Measurements from ENCODE around the gene TESMIN.

The TESMIN gene

DNA sequence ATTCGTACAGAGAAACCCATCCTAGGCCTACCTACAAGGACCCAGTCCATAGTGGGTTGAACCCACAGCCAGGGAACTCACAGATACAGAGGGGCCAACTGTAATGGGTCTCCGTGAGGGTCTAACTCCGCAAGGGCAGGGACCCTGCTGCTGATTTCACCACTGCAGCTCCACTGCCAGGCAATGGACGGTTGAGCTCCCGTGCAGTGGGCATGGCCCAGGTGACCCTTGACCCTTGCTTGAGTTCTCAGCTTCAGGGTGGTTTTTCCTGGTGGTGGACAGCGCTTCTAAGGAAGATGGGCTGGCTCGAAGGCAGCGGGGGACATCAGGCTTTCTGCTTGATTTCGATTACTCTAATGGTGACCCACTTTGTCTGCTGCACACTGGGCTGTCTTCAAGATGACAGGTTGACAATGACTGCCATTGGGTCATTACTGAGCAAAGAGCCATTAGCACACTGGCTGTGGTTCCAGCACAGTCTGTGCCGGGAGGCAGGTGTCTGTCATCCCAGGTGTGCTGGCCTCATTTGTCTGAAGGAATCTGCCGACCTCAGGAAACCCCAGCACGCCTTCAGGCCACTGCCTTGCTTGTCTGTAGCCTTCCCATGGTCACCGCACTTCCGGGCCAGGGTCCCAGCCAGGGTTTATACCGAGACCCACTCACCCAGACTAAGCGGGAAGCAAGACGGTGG, 70.6 kb downstream of the TESMIN start:
- DNase-seq = no peak

DNA sequence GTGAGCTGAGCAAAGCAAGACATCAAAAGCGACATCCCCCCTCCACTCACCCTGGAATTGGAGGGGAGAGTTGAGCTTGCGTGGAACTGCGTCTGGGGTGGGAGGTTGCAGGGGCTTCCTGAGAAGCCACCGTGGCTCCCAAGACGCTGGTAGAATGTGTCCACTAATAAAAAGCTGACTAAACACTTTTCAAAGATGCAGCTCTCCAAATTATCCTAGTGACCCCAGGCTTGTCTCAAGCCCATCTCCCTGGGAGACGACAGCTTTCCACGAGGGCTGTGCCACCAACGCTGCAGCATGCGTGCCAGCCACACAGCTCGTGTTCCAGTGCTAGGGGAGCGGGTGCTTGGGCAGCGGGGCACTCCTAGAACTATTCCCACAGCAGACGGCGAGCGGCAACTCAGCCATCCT, 73.3 kb downstream of the TESMIN start:
- no peak for DNase-seq

DNA sequence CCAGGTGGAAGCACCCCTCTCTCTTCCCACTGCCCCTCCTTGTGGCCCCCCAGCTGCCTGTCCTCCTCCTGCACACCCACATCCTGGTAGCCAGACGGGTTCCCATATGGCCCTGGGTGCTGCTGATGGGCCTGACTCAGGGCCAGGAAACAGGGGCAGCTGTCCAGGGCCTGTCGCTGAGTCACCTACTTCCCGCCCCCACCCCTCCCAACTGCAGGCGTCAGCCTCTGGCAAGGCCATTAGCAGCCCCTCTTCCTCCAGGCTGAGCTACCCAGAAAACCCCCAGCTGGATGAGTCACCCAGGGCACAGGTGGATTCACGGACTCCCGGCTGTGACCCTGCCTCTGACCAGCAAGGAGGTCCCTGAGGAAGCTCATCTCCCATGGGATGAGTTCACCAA, 73.9 kb downstream of the TESMIN start:
- no peak for DNase-seq

DNA sequence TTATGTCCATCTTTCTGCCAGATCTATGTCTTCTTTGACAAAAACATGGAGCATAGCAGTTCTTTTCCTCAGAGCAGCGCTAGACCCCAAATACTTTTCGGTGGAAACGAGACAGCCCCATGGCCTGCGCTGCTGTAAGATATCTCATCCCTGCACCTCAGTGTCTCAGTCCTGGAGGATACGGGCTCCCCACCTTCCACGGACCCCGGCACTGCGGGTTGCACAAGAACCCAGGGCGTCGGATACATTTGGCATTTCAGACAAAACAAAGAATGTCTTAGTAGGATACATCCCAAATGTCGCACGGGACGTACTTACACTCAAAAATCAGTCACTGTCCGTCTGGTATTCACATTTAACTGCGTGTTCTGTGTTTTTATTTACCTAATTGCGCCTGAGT, 76.9 kb downstream of the TESMIN start:
- no peak for DNase-seq

DNA sequence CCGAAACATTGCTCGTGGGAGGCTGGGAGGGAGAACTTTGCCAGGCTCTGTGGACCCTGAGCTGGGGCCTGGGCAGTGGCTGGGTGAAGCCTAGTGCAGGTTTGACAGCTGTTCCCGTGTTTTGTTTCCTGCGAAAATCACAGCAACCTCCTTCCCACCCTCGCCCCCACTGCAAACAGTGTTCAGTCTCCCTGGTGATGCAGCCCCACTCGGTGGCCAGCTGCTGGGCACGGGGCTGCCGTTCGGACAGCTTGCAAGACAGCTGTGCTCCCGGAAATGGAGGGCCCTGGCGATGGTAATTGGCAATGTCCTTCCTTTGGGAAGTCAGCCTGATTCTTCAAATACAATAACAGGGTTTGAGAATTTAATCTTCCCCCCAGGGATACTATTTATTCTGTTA, 77.3 kb downstream of the TESMIN start:
- no peak for DNase-seq

DNA sequence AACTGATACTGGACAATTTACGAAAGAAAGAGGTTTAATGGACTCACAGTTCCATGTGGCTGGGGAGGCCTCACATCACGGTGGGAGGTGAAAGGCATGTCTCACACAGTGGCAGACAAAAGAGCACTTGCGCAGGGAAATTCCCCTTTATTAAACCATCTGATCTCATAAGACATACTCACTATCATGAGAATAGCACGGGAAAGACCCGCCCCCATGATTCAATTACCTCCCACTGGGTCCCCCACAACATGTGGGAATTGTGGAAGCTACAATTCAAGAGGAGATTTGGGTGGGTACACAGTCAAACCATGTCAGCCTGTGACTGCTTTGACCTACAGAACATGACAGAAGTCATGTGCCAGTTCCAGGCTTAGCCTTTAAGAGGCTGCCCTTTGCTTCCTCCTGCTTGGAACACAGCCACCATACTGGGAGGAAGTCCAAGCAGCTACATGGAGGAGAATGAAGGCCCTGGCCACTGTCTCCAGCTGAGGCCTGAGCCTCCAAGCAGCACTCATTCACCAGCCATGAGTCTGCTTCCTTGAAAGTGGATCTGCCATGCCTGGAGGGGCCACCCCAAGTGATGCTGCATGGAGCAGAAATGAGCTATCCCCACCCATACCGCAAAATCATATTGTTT, 77.9 kb downstream of the TESMIN start:
- no peak for DNase-seq

DNA sequence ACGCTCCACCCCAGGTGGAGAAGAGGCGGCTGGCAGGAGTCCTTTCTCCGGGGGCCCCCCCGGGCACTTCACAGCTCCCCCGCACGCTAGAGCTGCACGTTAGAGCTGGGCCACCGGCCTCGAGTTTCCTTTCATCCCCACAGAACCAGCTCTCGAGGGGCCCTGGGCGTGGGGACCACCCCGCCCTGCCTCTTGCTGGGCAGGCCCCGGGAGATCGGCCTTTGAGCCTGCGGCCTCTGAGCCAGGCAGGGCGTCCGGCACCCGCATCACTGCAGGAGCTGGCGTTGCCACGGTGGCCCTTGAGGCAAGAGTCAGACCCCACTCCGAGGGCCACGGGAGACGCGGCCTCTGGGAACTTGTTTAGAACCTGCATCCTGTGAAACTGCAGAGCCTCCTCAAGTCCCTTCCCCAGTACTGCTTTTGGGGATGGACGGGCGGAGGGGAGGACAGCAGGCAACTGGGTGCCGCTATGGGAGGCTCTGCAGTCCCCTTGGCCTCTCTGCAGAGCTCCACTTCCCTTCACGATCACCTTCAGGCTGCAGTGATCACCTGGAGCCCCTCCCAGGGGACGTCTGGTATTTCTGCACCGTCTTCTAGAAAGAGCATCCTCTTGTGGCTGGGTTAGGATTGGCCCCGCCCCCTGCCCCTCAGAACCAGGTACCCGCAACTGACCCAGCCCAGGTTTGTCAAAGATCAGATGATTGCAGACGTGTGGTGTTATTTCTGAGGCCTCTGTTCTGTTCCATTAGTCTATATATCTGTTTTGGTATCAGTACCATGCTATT, 80.9 kb downstream of the TESMIN start:
- DNase-seq = no peak

DNA sequence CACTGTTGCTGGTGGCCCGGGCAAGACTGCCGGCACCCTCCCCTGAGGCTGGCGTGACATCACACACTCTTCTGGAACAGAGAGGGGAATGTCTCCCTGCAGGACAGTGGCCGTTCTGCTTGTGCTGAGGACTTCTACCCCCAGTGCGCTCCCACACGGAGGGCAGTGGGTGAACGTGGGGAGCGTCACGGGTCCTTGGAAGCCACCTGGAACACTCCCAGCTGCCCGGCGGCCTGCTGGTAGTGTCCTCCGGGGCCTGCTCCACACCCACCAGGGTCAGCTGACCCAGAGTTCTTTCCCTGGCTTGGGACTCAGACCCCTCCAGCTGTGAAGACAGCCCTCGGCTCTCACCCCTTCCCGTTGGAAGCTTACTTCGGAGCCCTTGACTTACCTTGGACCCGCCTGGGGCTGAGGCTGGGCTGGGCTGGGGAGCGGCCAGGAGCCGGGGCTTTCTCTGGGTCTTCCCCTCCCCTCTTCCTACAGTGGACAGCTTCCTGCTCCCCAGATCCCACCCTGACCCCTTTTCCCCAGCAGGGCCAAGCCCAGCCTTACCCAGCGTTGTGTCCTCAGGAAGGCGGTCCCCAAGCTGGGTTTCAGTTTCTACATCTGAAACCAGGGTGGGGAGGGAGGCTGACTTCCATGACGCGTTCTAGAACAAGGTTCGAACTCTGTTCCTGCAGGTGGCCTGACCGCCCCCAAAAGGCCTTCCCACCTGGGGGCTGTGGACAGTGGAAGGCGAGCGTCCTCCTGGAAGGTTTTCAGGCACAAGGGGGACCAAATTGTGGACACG, 81.8 kb downstream of the TESMIN start:
- DNase-seq = no peak

DNA sequence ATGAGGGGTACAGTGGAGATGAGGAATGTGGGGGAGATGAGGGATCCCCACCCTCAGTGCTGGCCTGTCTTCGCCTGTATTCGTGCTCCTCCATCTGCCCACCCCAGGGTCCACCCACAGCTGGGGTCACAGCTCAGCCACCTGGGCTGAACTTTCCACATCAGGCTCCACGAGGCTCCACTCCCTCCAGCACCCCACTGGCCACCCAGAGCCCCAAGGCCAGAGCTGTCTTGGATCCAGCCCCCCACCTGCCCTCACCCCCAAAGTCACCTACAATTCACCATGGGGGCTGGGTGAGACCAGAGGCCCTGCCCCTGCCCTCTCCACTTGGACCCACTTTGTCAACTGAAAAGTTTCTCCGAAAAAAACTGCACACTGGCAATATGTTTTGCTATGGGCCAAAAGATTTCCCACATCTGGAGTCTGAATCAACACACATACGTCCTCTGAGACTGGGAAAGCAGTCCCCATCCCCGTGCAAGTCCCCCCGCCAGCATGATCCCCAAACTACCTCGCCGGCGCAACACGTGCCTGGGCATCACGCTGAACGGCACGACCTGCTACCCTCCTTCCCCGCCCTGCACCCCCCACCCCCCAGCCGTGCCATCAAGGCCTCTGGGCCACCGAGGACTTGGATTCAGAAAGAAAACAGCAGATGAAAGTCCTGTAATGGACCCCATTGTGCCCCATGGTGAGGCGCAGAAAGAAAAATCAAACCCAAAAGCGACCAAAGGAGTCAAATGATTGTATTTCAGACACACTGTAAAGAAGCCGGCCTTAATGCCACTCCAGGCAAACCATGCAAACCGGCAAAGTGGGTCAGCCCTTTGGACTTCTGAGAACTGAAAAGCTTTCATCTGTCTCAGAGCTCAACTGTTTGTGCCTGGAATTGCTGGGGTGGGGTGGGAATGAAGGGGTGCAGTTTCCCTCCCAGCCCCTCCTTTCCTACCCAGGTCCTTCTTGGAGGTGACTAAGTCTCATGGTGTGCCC, 83.5 kb downstream of the TESMIN start:
- no peak for DNase-seq

DNA sequence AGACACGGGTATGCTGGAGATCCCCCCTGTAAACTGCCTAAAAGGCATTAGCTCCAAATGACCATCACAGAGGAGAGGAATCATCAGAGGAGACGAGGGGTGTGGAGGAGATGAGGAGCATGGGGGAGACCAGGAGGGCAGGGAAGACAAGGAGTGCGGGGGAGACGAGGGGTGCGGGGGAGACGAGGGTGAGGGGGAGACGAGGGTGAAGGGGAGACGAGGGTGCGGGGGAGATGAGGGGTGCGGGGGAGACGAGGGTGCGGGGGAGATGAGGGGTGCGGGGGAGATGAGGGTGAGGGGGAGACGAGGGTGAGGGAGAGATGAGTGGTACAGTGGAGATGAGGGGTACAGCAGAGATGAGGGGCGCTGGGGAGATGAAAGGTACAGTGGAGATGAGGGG, 84.5 kb downstream of the TESMIN start:
- DNase-seq = no peak

DNA sequence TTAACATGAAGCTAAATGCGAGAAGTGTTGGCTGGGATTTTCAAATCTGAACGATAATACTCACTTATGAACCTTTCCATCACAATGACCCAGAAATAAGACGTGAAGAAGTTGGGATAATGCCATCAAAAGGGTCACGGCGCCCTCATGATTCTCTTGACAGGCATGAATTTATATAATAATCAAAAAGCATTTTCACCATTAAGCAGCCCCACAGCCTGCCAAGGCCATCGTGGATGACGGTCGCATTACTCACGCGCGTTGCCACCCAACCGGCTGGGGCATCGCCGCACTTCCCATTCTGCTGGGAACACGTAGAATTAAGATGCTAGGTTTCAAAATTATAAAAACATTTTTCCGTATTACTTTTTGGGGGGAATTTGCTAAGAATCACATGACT, 85.9 kb downstream of the TESMIN start:
- no peak for DNase-seq

DNA sequence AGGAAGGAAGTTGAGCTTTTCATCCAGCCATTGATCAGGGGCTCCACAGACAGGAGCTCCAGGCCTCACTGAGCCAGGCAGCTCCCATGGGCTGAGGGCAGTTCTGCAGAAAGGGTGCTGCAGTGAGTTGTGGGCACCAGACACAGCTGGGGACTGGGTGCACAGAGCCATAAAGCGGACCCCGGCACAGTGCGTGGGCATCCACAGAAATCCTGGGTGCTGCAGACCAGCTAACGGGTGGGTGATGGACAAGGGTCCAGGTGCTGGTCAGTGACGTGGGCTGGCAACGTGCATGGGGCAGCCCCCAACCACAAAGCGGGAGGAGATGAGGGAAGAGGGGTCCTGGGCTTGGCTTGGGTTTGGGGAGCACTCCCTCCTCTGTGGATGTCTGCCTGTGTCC, 86.4 kb downstream of the TESMIN start:
- DNase-seq = no peak

DNA sequence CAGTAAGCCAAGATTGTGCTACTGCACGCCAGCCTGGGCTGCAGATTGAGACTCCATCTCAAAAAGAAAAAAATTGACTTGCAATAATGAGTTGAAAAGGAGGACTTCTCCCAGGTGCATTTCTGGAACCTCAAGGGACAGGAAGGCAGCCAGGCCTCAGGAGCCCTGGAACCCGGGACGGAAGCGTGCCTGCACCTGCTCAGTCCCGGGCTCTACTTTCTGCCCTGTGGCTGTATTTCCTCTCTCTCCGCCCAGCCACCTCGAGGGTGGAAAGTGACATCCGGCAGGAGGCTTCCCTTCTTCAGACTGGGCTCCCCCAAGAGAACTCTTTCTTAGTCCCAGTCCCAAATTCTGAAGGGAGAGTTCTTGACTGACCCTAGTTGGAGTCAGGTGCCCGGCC, 87.2 kb downstream of the TESMIN start:
- no peak for DNase-seq

DNA sequence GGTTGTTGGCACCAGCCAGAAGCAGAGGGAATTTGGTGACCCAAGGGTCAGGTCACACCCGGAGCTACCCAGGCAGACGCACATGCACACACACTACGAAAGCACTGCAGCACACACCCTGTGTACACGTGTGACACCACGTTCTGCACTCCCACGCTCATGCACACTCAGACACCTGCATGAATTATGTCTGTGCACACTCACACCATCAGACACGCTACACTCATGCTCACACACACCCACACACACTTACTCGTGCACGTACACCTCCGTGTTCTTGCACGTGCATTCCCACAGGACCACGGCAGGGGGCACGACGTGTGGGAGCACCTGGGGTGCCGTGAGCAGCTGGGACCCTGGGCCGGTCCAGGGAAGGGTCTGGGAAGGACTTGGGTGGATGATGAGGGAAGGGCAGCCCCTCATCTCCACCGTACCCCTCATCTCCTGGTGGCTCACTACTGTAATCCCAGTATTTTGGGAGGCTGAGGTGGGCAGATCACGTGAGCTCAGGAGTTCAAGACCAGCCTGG, 87.8 kb downstream of the TESMIN start:
- DNase-seq = no peak

DNA sequence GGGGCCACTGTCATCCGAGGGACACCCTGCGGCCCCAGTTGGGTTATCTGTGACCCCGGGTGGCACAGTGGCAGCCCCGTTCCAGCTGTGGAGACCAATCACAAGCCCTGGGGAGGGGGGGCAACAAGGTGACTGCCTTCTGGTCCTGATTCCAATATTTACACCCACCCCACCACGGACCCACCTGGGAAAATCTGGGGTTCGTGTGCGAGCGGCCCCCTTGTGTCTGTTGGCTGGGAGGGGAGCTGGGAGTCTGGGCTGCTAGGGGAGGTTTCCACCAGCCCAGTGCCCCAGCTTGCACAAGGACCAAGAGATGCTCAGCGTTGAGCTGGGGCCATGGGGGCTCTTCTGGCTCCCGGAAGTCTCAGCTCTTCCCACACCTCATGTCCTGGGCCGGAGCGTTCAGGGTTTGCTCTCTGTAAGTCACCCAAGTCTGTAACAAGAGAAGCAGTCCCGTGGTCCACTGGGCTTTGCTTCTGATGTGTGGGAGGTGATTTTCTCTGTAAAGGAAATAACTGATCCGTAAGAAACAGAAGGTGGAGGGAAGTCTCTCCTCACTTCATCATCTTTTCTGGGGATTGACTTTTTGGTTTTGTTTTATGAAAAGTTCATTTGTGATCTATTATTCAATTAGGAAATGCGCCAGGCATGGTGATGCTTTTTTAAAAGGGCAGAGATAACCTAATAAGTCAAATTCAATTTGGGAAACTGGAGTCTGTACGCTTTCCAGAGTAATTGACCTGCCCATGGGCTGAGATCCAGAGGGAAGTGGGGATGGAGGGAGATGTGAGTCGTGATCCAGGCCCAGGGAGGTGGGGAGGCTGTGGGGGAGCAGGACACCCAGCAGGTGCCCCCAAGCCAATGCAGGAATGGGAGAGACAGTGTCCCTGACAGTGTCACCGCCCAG, 89.4 kb downstream of the TESMIN start:
- no peak for DNase-seq

DNA sequence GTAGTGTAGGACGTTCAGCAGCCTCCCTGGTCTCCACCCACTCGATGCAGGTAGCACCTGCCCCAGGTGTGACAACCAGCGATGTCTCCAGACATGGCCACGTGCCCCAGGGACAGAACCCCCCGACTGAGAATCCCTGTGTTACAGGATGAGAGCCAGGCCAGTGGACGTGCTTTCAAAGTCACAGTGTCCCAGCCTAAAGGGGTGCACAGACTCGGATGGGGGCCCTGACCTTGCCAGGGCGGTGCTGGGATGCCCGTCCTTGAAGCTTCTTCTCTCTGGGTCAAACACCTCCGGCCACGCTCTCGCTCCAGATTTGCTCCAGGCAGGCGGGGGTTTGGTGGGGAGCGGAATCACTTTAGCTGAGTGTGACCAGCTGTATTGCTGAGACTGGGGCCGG, 90.3 kb downstream of the TESMIN start:
- DNase-seq = no peak

DNA sequence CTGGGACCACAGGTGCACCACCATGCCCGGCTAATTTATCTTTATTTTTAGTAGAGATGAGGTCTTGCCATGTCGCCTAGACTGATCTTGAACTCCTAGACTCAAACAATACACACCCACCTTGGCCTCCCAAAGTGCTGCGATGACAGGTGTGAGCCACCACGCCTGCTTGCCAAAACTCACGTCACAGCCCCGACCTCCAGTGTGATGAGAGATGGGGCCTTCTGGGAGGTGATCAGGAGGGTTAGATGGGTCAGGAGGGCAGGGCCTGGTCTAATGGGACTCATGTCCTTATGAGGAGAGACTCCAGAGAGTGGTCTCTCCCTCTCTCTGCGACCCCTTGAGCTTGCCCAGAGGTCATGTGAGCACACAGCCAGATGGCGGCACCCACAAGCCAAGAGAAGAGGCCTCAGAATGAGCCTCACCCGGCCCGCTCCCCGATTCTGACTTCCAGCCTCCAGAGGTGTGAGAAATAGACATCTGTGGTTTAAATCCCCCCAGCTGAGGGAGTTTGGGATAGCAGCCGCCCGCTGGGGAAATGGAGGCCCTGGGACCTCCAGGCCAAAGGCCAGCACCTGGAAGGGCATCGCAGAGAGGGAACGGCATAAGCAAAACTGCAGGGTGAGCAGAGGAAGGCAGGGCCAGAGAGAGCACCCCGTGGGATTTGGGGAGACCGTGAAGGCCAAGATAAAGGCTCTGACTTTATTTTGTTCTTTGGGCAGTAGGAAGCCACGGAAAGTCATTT, 91.1 kb downstream of the TESMIN start:
- no peak for DNase-seq

DNA sequence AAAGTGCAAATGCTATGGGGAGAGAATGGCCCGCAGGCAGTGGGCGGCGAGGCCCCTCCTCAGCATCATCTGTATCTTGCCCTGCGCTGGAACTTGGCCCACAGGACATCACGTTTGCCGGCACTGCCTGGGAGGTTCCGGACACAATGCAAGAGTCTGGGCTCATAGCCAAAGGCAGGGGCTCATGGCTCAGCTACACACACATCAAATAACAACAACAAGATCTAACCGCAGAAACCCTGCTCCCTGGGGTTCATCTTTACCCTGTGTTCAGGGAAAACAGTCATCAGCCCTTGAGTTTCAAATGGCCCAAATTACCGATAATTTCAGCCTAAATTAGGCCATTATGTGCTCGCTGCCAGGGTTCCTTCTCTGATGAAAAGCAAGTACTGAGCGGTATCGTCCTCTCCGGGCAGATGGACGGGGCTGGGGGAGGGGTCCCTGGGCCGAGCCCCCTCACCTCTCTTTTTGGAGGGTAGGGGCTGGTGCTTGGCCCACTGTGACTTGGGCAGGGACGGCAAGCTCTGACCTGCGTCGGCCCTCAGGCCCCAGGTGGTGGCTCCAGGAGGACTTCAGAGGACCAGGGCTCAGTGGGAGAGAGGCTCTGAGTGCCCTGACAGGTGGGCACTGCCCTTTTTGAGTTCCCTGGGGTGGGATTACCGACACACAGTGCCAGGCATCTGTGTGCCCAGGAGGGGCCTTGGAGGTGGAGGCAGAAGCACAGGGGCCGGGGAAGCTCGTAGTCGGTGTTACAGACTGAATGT, 92.0 kb downstream of the TESMIN start:
- no peak for DNase-seq

DNA sequence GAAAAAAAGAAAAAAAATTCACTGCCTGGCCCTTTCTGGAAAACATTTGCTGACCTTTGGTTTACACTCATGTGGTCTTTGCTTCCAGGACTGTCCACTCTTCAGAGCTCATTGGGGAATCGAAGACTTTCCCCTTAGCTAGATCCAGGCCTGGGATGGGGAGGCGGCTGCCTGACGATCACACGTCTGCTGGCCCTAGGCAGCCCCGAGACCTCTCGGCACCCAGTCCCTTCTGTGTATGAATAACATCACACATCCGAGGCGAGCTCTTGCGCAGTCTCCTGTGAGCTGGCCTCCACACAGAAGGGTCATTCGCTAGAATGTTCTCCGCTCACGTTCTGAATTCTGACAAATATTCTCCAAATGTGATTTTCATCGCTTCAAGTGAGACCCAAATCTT, 92.7 kb downstream of the TESMIN start:
- DNase-seq = no peak

All from stimulated activated naive CD4-positive, alpha-beta T cell treated with Interleukin-2 at 50 U/mL for 16 hours (primary cell).